GM23248 (cell line): Measurements from ENCODE around the gene FTO.

ENCODE experiments used
- EZH2 ChIP-seq: fragments of 200-600 bp; sonication (generic); IDR thresholded peaks from 2 replicates; pipeline ENCODE4 v1.6.1; 2018; ENCODE audit warnings: antibody characterized with exemption, mild to moderate bottlenecking; ENCODE audit not compliant: insufficient read depth, poor library complexity, severe bottlenecking
- EZH2phosphoT487 ChIP-seq: fragments of 200-600 bp; sonication (generic); IDR thresholded peaks from 2 replicates; pipeline ENCODE4 v1.6.1; 2018; ENCODE audit warnings: antibody characterized with exemption, moderate library complexity, mild to moderate bottlenecking, low read depth; ENCODE audit not compliant: insufficient read depth

DNA sequence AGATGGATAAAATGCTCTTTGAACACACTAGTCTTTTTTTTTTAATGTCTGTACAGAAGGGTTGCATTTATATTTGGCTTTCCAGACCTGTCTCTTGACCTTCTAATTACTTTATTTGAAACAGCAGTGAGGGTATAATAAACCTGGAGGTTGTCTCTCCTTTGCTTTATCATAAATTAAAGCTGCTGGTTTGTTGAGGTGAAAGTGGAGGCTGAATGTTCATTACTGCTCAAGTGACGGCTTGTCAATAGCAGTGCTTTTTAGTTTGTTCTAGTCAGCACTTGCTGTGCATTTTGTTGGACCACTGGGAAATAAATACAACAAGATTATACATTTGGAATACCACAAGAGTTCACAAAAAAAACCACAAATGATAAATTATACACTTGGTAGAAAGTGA, 318.4 kb downstream of the FTO start:
- TF ChIP-seq EZH2 (no peak), EZH2phosphoT487 (no peak)
